GM19351 (cell line): Measurements from ENCODE around the gene TSPOAP1.

Source experiments
- ATAC-seq: cut with Tn5 transposase; IDR thresholded peaks from one replicate; pipeline ENCODE4 v1.9.1; 2021; ENCODE audit warnings: mild to moderate bottlenecking, moderate library complexity; ENCODE audit not compliant: unreplicated experiment

Gene TSPOAP1

DNA sequence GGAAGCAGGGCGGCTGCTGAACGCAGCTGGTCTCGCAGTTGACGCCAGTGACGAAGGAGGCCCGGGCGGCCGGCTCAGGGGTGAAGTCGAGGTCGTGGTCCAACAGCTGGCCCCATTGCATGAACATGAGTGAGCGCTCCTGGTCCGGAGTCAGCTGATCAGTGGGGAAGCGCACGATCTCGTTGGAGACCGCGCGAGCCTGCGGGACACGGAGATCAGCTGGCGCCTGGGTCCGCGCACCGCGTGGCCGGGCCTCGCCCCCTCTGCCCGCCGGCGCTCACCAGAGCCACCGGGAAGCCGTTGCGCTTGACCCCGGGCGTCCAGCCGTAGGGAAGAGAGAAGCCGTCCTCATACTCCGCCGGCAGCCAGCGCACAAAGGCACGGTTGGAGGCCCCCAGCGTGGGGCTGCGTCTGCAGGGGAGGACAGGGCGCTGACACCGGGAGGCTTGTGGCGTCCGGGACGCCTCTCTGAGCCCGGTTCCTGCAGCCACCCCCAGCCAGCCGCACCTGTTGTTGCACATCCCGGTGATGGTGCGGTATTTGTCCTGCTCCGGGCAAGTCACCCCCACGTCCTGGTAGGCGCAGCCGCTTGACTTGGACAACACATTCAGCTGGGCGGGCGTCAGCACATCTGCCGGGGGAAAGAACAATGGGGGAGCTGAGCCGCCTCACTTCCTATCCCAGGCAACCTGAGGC, 49.4 kb downstream of the TSPOAP1 start:
- no peak for ATAC-seq

DNA sequence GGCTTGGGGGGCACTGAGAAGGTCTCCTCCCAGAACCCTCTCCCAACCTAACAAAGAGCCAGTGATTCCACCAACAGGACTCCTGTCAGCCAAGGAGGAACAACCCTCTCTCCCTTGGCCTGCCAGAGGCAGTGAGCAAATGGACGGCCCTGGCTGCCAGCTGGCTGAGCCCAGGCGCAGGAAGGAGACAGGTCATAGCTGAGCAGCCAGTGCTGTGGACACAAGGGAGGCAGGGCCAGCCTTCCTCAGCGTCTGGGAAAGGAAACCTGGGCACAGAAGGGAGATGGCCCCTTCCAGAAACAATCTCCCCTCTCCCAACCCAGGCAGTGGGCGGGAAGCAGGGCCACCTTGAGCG, 50.0 kb downstream of the TSPOAP1 start:
- no peak for ATAC-seq

DNA sequence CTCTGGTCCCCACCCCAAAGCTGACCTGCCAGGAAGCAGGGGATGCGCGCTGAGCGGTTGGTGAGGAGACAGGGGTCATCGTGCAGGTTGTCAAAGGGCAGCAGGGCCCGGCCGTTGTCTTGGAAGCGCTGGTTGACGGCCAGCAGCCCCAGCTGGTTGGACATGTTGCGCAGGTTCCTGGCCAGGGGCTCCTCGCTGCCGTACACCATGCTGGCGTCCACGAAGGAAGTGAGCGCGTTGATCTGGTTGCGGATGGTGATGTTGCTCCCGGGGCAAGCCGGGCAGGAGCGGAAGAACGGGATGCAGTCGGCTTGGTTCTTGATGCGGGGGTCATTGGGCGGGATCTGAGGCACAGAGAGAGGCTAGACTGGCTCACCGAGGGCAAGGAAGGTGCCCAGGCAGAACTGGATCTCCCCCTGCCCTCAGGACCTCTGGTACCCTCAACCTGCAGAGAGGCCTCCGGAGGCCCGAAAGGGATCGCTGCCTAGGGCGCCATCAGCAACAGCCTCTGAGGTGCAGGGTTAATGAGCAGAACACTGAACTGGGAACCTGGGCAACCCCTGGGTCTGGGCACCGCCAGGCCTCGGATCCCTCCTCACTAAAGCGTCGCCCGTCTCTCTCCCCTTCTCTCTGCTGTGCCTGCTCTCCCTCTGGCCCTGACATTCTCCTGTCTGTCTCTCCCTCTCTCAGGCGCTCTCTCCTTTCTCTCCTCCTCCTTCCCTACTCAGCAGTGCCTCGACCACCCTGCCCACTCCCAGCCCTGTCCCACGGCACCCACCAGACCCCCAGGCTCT, 50.6 kb downstream of the TSPOAP1 start:
- ATAC-seq = no peak

DNA sequence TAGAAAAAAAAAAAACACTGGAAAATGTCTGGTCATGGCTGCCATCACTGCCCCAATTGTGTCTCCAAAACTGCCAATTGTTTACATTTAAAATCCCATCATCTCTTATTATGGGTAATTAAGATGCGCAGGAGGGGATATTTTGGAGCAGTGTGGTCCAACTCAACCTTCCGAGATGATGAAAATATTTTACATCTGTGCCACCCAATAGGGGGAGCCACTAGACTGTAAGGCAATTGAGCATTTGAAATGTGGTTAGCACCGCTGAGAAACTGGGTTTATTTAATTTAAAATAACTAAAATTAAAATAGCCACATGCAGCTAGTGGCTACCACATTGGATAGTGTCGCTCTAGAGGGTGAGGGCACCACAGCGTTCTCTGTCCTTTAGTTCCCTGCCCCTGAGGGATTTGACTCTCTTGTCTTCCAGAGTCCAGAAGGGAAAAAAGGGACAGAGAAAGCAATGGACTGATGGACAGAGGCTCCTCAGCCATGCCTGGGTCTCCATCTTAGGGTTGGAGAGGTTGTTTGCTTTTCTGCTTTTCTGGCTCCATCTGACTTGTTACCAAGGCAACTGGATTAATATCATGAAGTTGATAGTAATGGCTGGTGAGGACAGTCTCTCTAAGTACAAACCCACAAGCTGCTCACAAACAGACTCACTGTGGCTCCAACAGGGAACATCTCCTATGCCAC, 51.3 kb downstream of the TSPOAP1 start:
- no peak for ATAC-seq

DNA sequence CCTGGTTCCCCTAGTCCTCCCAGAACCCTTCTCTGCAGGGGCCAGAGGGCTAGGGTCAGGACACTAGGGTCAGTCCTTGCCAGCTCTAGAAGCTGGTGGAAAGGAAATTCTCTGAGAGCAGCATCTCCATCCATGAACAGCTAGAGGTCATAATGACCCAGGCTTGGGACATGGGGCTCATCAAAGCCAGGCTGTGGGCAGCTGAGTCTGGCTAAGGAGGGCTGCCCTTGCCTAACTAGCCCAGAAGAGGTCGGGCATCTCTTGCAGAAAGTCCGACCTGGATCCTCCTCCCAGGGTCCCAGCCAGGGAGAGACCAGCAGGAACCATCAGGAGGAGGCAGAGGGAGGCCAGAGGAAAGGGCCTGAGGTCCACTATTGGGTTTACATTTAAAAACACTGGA, 52.2 kb downstream of the TSPOAP1 start:
- no peak for ATAC-seq

DNA sequence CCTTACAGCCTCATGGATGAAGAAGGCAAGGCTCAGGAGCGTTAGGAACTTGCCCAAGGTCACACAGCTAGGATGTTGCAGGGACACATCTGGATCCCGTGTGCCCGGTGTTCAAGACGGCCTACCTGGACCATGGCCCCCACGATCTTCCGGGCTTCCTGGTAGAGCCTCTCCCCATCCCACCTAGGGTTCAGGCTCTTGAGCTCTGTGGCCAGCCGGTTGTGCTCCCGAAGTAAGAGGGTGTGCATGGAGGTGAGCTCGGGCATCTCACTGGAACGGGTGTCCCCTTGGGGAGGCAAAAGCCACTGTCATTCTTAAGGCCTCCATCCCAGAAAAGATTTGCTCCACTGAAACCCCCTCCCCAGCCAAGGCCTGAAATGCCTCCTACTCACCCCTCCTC, 53.2 kb downstream of the TSPOAP1 start:
- ATAC-seq = no peak

DNA sequence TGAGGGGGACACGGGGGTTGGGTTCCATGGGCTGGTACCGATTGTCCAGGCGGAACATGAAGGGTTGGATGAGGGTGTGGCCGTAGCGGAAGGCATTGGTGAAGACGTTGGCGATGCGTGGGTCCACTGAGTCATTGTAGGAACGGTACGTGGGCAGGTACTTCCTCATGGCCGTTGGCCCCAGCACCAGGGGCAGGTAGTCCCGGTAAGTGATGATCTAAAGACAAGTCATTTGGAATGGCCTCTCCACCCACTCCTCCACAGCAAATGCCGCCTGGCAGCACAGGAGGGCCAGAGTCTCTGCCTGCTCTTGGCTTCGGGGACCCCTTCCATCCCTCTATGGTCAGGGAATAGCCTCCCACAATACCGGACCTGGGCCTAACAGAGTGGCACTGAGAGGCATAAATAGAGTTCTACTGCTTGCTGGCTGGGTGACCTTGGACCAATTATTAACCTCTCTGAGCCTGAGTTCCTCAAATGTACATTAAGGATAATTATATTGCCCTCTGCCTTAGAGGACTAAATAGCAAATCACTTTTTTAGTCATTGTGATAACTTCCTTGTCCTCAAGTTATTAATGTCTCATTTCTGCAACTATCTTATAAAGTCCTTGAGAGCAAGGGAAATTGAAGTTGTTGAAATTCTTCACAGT, 55.0 kb downstream of the TSPOAP1 start:
- ATAC-seq = no peak

DNA sequence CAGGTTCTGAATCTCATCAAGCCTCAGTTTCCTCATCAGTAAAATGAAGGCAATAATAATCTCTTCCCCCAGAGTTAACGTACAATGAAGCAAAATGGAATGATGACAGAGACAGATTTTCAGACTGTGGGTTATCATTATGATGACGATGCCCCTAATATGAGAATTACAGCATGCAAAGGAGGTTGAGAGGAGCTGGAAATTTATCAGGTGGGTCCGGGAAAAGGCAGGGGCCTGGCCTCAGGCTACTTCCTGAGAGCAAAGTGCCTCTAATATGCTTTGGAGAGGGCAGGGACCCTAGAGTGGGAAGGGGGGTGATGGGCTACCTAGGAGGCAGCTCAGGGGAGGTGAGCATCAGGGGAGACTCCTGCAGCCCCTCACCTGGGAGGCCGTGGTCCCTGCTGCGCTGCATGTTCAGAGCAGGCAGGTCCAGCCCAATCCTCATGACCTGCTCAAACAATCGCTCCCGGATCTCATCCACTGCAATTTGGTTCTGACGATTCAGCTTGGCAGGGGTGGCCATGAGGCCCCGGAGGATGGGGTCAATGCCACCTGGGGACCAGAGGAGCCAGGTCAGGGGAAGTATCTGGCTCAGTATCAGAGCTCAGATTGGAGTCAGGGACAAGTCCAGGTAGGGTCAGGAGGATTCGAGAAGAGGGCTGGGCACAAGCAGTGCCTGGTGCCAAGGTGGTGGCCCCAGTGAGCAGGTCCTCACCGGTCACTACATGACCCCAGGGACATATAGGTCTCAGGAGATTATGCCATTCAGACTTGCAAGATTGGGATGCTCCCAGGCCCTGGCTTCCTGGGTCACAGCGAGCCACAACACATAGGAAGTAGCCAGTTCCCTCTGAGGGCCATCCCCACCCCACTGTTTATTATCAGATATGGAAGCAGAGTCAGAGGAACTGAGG, 56.0 kb downstream of the TSPOAP1 start:
- no peak for ATAC-seq

DNA sequence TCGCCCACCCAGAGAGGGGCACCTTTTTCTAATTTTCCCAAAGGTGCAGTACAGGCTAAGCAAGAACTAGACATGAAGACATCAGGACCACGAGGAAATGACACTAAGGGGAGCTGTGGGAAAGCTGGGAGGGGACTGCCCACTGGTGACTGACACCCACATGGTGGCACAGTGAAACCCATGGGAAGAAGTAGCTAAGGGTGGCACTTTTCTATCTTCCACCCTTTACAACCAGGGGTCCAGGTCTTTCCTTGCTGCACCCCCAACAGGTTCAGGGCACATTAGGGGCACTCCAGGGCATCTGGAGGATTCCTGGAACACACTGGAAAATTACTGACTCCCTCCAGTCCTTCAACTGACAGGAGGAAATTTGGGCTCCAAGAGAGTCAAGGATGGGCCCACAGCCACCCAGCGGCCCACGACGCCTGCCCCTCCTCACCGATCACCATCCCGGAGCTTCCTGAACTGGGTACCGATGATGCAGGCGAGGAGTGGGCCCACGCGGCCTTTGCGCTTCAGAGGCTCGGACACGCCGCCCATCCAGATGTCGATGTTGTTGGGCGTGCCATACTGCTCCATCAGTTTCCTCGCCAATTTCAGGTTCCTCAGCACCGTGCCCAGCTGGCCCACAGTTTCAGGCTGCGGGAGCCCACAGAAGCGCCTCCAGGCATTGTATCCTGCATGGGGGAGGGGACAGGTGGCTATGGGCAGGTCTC, 57.2 kb downstream of the TSPOAP1 start:
- no peak for ATAC-seq

DNA sequence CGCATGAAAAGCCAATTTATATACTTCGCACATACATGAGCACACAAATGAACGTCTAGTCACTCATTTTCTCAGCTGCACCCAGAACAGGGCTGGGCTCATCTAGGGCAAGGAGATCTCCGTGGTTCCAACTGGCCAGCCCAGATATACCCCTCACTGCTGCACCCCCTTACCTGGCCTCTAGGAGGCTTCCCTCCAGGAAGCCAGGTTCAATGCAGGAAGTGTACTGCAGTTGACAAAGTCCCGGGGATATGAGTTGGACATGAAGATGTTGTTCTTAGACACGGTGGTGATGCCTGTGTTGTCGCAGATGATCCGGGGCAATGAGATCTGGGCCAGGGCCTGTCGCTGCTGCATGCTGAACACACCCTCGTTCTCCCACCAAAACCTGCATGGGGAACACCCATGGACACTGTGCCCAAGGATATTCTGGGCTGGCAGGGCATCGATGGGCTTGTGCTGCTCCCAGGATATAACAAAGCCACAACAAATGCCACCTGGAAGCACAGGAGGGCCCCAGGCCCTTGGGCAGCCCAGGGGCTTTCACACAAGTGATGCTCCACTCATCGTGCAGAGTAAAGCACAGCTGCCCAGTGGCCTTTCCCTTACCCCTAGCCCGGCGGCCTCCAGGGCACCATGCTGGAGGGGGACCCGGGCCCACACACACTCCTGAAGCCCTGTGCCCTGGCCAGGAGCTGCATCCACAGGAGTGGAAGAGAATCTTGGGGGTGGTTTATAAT, 57.9 kb downstream of the TSPOAP1 start:
- ATAC-seq = no peak

DNA sequence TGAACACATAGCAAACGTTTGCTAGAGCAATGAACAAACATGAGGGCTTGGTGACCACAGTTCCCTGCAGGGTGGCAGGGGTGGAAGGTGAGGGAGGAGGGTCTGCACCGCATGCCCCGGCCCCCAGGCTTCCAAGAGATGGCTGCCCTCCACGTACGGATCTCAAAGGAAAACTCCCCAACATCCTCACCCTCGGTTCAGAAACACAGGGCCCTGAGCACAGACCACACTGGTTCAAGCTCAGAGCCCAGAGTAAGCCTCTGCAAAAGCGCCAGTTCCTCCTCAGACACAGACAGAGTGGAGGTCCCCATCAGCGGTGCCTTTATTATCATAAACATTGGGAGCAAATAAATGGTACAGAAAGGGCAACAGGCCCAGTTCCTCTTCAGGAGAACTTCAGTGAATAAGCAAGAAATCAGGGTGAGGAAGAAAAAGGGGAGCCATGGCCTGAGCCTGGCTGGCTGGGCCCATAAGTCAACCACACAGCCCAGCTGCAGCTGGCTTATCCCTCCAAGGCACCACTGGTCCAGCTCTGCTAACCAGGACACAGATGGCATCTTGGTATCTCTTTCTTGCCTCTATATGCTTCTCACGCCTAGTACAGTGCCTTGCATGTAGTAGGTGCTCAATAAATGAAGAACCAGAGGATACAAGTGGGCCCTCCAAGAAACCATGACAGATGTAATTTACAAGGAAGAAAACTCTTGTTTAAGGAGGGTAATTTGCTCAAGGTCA, 58.9 kb downstream of the TSPOAP1 start:
- no peak for ATAC-seq

DNA sequence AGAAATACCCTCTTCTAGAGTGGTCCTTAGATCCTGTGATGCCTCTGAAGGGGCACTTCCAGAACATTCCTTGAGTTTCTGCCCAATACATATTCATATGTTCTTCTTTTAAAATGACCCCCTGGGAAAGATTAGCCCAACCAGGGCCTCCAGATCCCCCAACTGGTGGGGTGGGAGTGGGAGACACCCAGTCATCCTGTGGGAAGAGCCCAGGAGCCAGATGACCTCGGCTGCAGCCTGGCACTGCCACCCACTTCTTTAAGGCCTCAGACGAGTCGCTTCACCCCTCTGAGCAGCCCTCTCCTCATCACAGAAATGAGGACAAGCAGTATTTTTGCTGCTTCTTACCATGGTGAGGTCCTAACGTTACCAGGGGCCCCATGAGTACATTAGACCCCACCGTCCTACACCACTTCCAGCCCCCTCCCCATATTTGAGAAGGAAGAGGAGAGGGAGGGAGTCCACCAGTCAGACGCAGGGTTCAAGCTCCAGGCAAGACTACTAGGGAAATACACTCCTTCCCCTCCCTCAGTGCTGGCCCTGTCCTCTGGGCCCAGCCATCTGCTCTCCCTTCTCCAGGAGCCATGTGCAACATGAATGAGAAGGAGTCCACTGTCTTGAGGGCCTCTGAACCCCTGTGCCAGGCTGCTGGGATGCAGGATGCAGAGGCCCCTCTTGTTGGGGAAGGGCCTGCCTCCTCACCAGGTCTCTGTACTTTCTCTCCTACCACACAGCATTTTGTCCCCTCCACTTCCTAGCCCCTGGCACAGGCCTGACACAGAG, 59.6 kb downstream of the TSPOAP1 start:
- no peak for ATAC-seq

DNA sequence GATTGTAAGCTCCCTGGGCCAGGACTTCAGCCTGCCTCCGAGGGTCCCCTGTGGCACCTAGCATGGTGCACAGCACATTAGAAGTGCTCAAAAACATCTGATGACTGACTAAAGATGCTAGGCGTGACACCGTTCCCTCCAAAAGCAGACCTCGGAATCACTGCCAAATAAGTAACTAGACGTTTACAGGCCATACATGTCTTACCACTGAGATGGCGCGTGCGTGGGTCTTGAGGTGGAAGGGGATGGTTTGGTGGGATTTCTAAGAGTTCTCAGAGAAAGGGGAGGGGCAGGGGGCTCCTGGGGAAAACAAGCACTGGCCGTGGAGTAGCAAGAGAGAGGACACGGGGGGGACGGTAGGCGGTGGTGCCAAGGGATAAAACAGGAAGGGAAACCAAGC, 60.3 kb downstream of the TSPOAP1 start:
- no peak for ATAC-seq

DNA sequence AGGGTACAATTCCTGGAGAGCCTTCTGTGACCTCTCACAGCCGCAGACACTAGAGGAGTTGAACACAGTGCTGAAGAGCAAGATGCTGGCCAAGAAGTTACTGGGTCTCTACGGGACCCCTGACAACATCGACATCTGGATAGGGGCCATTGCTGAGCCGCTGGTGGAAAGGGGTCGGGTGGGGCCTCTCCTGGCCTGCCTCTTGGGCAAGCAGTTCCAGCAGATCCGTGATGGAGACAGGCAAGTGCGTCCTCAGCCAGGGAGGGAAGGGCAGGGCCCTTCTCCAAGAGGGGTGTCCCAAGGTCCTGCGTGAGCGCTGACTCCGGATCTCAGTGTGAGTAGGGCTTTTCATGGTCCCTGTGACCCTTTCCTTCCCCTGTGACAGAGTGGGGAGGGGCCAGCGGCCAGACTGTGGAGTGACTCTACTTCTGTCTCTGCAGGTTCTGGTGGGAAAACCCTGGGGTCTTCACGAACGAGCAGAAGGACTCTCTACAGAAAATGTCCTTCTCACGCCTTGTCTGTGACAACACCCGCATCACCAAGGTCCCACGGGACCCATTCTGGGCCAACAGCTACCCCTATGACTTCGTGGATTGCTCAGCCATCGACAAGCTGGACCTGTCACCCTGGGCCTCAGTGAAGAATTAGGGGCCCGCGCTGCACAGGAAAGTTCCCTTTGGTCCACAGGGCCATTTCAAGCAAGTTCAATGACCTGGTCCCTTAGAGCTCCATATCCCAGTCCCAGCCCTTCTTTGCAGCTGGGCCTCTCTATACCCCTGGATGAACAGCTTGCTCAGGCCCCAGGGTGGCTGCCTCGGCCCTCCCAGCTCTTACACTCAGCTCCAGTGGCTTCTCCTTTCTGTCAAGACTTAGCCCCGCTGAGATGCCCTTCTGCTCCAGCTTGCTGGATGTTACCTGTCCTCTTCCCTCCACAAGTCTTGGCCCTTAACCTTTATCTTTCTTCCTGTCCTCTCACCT, 61.0 kb downstream of the TSPOAP1 start:
- no peak for ATAC-seq

DNA sequence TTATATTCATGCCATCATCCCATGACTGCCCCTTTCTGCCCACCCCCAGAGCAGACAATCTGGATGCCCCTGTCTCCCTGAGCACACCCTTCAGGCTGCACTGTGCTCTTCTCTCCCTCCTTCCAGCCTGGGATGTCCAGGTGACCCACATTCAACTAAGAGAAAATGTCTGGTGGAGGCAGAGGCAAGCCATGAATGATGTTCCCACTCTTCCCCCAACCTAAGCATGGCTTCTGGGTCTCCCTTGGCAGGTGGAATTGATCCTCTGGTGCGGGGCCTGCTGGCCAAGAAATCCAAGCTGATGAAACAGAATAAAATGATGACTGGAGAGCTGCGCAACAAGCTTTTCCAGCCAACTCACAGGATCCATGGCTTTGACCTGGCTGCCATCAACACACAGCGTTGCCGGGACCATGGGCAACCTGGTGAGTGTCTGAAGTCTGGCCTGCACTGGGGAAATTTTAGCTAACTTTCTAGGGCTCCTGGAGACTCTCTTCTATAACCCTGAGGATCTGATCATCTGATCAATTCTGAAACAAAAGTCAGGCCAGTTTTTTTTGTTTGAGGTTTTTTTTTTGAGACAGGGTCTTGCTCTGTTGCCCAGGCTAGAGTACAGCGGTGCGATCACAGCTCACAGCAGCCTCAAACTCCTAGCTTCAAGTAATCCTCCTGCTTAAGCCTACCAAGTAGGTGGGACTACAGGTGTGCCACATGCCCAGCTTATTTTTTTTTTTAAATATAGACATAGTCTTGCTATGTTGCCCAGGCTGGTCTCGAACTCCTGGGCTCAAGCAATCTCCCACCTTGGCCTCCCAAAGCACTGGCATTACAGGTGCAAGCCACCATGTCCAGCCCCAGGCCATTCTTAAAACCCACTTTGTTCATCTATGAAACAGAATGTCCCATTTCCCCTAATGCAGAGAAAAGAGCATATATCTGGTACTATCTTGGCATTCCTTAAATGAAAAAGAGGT, 62.4 kb downstream of the TSPOAP1 start:
- no peak for ATAC-seq
